Breast epithelium (tissue), 4 donors: ENCODE measurements around the gene SKOR2. TPM values are rescaled to one million over a fixed set of nuclear protein-coding genes. Genes with fewer than 3 reads are reported as not detected.

Experiments
- DNase-seq, 2 donors: peaks; one replicate each; pipeline ENCODE4 v3.0.0-alpha.2; 2019; ENCODE audit warnings: low spot score in 2 of 2
- H3K27ac ChIP-seq, 2 donors: fragments of 200-600 bp; sonication (generic) in 1 of 2; one replicate each; pipeline ENCODE4 v1.5.1; 2016 to 2019; ENCODE audit warnings: mild to moderate bottlenecking in 1 of 2
- H3K27me3 ChIP-seq, 2 donors: fragments of 200-600 bp; sonication (generic) in 1 of 2; one replicate each; pipeline versions ENCODE4 v1.5.1 to v1.6.0; 2017 to 2019; ENCODE audit warnings: control low read depth in 1 of 2, mild to moderate bottlenecking in 1 of 2
- H3K36me3 ChIP-seq: fragments of 200-600 bp; one replicate; pipeline ENCODE4 v1.5.1; 2019
- H3K4me1 ChIP-seq, 2 donors: fragments of 200-600 bp; sonication (generic); one replicate each; pipeline ENCODE4 v1.5.1; 2016 to 2019; ENCODE audit warnings: control low read depth in 1 of 2
- H3K4me3 ChIP-seq, 3 donors: fragments of 200-600 bp; sonication (generic); 1 replicate in 2 of 3; 2 replicates in 1 of 3; pipeline ENCODE4 v1.5.1; 2016 to 2019; ENCODE audit warnings: mild to moderate bottlenecking in 3 of 3, moderate library complexity in 2 of 3
- H3K9me3 ChIP-seq, 2 donors: fragments of 200-600 bp; sonication (generic) in 1 of 2; one replicate each; pipeline ENCODE4 v1.5.1; 2016 to 2019; ENCODE audit warnings: control low read depth in 1 of 2
- POLR2A ChIP-seq: fragments of 450-650 bp; IDR thresholded peaks from one replicate; pipeline ENCODE4 v1.6.1; 2016; ENCODE audit warnings: antibody characterized with exemption, mild to moderate bottlenecking, moderate library complexity
- POLR2AphosphoS5 ChIP-seq, 3 donors: sonication (generic); formaldehyde crosslinking; IDR thresholded peaks; one replicate each; pipeline ENCODE4 v1.6.1; 2017; ENCODE audit warnings: antibody characterized with exemption in 3 of 3
- intact Hi-C: fragments of 100-400 bp; cut with DNase I; formaldehyde crosslinking; loops from one replicate; pipeline ENCODE4 v1.15.1; 2023; ENCODE audit warnings: low total_unique reads
- total RNA-seq, 3 donors: library from RNA; depleted of rRNA; stranded (reverse); fragments of >200 nt; gene quantifications; one replicate each; pipeline ENCODE4 v1.1.0, GENCODE V29; 2016
- TF ChIP-seq, protein P1 (sequence below), 3 donors: fragments of 450-650 bp; IDR thresholded peaks; one replicate each; pipeline ENCODE4 v1.5.1; 2016 to 2017; ENCODE audit warnings: antibody characterized with exemption in 3 of 3, mild to moderate bottlenecking in 3 of 3, moderate library complexity in 3 of 3

Gene SKOR2
- total RNA-seq, 3 donors from 2014 or later, result not detected

DNA sequence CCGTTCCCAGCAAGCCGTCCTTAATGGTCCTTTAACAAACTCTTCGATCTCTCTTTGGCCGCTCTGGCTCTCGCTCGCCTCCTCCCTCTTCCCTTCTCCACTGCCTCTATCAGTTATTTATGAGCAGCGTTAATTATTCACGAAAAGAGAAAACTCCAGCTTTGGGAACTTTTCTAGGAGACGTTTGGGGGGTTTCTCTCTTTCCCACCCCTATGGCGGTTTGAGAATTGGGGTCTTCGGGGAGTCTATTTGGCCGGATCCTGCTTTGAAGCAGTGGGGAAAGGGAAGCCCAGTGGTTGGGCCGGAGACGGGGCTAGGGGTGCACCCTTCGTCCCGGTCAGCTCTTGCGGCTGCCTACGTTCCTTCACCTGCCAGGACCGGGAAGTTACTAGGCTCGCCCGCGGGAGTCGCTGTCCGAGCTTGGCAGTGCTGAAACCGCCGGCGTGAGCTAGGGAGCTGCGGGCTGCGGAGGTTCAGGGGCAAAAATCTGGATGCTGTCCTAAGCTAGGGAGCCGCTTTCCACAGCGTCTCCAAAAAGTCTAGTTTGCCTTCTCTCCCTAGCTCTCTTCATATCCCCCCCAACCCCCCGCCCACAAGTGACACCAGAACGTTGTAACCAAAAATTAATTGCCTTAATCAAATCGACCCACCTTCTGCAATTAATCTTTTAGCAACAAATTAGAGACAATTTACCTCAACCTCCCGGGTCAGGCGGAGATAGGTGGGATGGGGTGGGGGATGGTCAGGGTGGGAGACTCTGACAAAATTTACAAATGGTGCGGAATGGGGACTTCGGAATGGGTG lies 8.9 kb upstream of the SKOR2 start:
- intact Hi-C loops, result no loop called here
- Histone ChIP-seq H3K27ac (no peak overlapping the region), H3K4me3 (no peak overlapping the region), H3K4me1 (no peaks in the 10 kb centered on the region), H3K27me3 (peaks cover 7 to 87% of the 10 kb centered on the region in 2 donors), H3K9me3 (no peaks in the 10 kb centered on the region), H3K36me3 (no peaks in the 10 kb centered on the region)
- TF ChIP-seq, protein P1, sequence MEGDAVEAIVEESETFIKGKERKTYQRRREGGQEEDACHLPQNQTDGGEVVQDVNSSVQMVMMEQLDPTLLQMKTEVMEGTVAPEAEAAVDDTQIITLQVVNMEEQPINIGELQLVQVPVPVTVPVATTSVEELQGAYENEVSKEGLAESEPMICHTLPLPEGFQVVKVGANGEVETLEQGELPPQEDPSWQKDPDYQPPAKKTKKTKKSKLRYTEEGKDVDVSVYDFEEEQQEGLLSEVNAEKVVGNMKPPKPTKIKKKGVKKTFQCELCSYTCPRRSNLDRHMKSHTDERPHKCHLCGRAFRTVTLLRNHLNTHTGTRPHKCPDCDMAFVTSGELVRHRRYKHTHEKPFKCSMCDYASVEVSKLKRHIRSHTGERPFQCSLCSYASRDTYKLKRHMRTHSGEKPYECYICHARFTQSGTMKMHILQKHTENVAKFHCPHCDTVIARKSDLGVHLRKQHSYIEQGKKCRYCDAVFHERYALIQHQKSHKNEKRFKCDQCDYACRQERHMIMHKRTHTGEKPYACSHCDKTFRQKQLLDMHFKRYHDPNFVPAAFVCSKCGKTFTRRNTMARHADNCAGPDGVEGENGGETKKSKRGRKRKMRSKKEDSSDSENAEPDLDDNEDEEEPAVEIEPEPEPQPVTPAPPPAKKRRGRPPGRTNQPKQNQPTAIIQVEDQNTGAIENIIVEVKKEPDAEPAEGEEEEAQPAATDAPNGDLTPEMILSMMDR (IDR thresholded peaks at IDR 0.05), result no peak
- TF ChIP-seq POLR2A, result no peak
- TF ChIP-seq POLR2AphosphoS5 (IDR thresholded peaks at IDR 0.05), result no peak
- no peak for DNase-seq

DNA sequence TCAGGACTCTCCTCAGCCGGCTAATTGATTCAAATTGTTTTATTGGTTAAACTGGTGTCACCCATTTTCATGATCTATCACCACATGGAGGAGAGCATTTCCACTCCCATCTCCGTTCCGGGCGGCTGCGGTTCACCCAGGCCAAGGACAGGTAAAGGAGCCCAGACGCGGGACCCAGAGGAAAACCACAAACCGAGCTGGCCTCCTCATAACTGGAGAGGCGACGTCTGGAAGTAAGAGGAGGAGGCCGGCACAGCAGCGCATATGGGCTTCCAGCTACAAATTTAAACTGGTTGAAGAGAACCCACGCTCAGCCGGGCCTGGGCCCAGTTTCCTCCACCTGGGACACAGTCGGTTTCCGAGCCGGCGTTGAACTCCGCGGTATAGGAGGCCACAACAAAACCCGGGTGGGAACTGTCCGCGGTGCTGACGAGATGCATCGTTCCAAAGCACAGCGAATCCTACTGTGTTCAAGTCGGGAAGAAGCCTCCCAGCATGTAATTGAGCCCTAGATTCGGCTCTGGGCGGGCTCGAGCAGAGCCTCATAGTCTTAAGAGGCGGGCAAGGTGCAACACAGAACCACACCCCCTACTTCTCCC lies 3.0 kb upstream of the SKOR2 start:
- intact Hi-C loops, result loop anchor here (10.0 kb wide), 1 partner anchor 470 kb away; no protein-coding TSS in a partner anchor
- Histone ChIP-seq H3K36me3 (no peaks in the 10 kb centered on the region), H3K27me3 (peaks cover 2 to 89% of the 10 kb centered on the region in 2 donors), H3K4me1 (no peaks in the 10 kb centered on the region), H3K27ac (no peak overlapping the region), H3K9me3 (no peaks in the 10 kb centered on the region), H3K4me3 (no peak overlapping the region)
- no peak for TF ChIP-seq POLR2A
- TF ChIP-seq POLR2AphosphoS5 (IDR thresholded peaks at IDR 0.05), result no peak
- TF ChIP-seq, protein P1 (IDR thresholded peaks at IDR 0.05), result no peak
- DNase-seq, result no peak

DNA sequence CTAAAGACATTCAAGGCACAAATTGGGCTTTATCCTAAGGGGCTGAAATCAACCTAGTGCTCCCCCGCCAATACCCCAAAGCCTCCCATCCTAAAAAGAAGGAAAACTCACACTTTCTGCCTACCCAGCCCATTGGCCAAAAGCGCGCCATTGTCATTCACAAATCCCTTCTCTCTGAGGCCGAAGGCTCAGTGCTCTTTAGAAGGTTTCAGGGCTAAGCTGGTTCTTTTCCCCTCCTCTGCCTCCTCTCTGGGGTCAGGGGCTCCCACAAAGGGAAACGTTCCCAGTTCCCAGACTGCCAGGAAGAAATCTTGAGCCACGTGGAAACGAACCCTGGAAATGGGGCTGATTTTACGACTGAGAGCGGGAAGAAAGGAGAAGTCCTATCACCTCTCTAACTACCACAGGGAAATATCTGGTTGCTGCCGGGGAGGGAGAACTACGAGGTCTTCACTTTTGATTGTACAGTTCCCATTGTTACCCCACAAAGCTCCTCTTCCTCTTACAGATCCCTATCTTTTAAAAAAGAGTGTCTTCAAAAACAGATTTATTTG lies 1.7 kb upstream of the SKOR2 start:
- DNase-seq, result no peak
- intact Hi-C loops, result loop anchor here (10.0 kb wide), 1 partner anchor 472 kb away; no protein-coding TSS in a partner anchor
- no peak overlapping the region for H3K4me3 ChIP-seq
- TF ChIP-seq POLR2AphosphoS5 (IDR thresholded peaks at IDR 0.05), result no peak
- TF ChIP-seq, protein P1 (IDR thresholded peaks at IDR 0.05), result no peak
- no peak for TF ChIP-seq POLR2A
- H3K9me3 ChIP-seq, result no peaks in the 10 kb centered on the region
- H3K4me1 ChIP-seq, result no peaks in the 10 kb centered on the region
- H3K27me3 ChIP-seq, result peaks cover 2 to 92% of the 10 kb centered on the region in 2 donors
- H3K27ac ChIP-seq, result no peak overlapping the region
- H3K36me3 ChIP-seq, result no peaks in the 10 kb centered on the region

DNA sequence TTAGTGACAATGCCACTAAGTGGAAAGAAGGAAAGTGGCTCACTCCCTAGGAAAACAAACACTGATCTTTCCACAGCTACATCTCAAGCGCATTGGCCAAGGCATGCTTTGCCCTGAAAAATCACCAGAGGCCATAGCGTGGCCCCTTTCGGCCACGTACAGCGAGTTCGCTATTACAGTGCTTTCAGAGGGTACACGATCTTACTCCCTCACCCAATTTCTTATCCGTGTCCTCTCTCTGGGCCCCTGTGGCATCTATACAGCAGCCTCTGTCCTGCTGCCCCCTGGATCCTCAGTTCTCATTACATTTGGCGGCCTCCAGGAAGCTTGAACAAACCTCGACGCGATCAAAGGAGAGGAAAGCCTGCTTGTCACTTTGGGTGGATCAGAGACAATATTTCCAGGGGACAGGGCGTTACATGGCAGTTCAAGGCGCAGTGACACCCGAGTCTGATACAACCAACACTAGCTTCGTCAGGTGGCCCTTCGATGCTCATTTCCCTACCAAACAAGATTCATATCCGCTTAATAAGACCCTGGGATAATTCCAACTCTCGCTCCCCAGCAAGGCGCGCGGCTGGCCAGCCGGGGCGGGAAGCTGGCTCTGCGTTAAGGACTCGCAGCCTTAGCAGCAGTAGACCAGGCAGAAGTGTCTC lies 941 bp downstream of the SKOR2 start:
- Histone ChIP-seq H3K4me3 (no peak overlapping the region), H3K27me3 (peaks cover 6 to 99% of the 10 kb centered on the region in 2 donors), H3K9me3 (peaks cover 0 to 5% of the 10 kb centered on the region in 2 donors), H3K27ac (no peak overlapping the region), H3K36me3 (no peaks in the 10 kb centered on the region), H3K4me1 (no peaks in the 10 kb centered on the region)
- intact Hi-C loops, result loop anchor here (10.0 kb wide), 1 partner anchor 474 kb away; no protein-coding TSS in a partner anchor
- no peak for DNase-seq
- TF ChIP-seq, protein P1 (IDR thresholded peaks at IDR 0.05), result no peak
- TF ChIP-seq POLR2AphosphoS5 (IDR thresholded peaks at IDR 0.05) (no peak), POLR2A (no peak)
